IPS-11a (cell line): ENCODE results near the gene KIF26B.

Experiments used
- H3K4me3 ChIP-seq: one replicate; pipeline ENCODE4 v1.5.1; 2013; ENCODE audit warnings: low read depth, low read length, control low read depth

KIF26B gene

GRCh38 chr1:245168906-245169305 lies 14.1 kb downstream of the KIF26B start:
- no peak overlapping the region for H3K4me3 ChIP-seq

- no peak overlapping the region for H3K4me3 ChIP-seq
Measured at GRCh38 chr1:245169376-245169775, 14.6 kb downstream of the KIF26B start.

GRCh38 chr1:245172026-245172425 lies 17.2 kb downstream of the KIF26B start:
- no peak overlapping the region for H3K4me3 ChIP-seq

GRCh38 chr1:245172829-245173228 lies 18.0 kb downstream of the KIF26B start:
- H3K4me3 ChIP-seq: no peak overlapping the region

- no peak overlapping the region for H3K4me3 ChIP-seq
Measured at GRCh38 chr1:245173446-245174211, 18.8 kb downstream of the KIF26B start.

- H3K4me3 ChIP-seq: no peak overlapping the region
Measured at GRCh38 chr1:245177071-245177900, 22.5 kb downstream of the KIF26B start.

- H3K4me3 ChIP-seq: no peak overlapping the region
Measured at GRCh38 chr1:245179706-245180105, 24.9 kb downstream of the KIF26B start.

GRCh38 chr1:245180496-245181157 lies 25.8 kb downstream of the KIF26B start:
- H3K4me3 ChIP-seq: no peak overlapping the region

- no peak overlapping the region for H3K4me3 ChIP-seq
Measured at GRCh38 chr1:245181158-245181517, 26.4 kb downstream of the KIF26B start.

- no peak overlapping the region for H3K4me3 ChIP-seq
Measured at GRCh38 chr1:245182028-245182427, 27.2 kb downstream of the KIF26B start.

GRCh38 chr1:245183429-245183828 lies 28.6 kb downstream of the KIF26B start:
- H3K4me3 ChIP-seq: no peak overlapping the region

GRCh38 chr1:245184779-245185178 lies 30.0 kb downstream of the KIF26B start:
- no peak overlapping the region for H3K4me3 ChIP-seq

GRCh38 chr1:245188403-245188802 lies 33.6 kb downstream of the KIF26B start:
- H3K4me3 ChIP-seq: no peak overlapping the region

- H3K4me3 ChIP-seq: no peak overlapping the region
Measured at GRCh38 chr1:245195398-245195797, 40.6 kb downstream of the KIF26B start.

- H3K4me3 ChIP-seq: no peak overlapping the region
Measured at GRCh38 chr1:245197121-245197520, 42.3 kb downstream of the KIF26B start.

GRCh38 chr1:245197911-245198379 lies 43.2 kb downstream of the KIF26B start:
- no peak overlapping the region for H3K4me3 ChIP-seq

GRCh38 chr1:245198748-245199516 lies 44.1 kb downstream of the KIF26B start:
- H3K4me3 ChIP-seq: no peak overlapping the region

GRCh38 chr1:245200146-245200545 lies 45.4 kb downstream of the KIF26B start:
- no peak overlapping the region for H3K4me3 ChIP-seq

GRCh38 chr1:245201201-245201600 lies 46.4 kb downstream of the KIF26B start:
- H3K4me3 ChIP-seq: no peak overlapping the region

GRCh38 chr1:245201827-245202226 lies 47.0 kb downstream of the KIF26B start:
- no peak overlapping the region for H3K4me3 ChIP-seq

GRCh38 chr1:245205396-245205795 lies 50.6 kb downstream of the KIF26B start:
- no peak overlapping the region for H3K4me3 ChIP-seq
